Osteoblast (primary cell): Measurements from ENCODE around the gene WHAMM. TPM values are rescaled to one million over a fixed set of nuclear protein-coding genes. Genes with fewer than 3 reads are reported as not detected.
"Not testable (repeated sequence)": the region's sequence is repeated elsewhere in the genome, so short reads cannot be mapped to it uniquely, and the experiment has no call there.

ENCODE experiments used
- DNase-seq: peaks from one replicate; pipeline ENCODE4 v3.0.0; 2011; ENCODE audit warnings: low spot score, mixed read lengths; ENCODE audit not compliant: insufficient read length; ENCODE audit errors: missing footprints
- H2AFZ ChIP-seq: 2 replicates; pipeline ENCODE4 v1.6.0; 2011; ENCODE audit warnings: mild to moderate bottlenecking, low read length
- H3K27ac ChIP-seq: 2 replicates; pipeline ENCODE4 v1.5.1; 2011; ENCODE audit warnings: mild to moderate bottlenecking, low read depth, low read length, moderate library complexity
- H3K27me3 ChIP-seq: 2 replicates; pipeline ENCODE4 v1.6.0; 2012; ENCODE audit warnings: mild to moderate bottlenecking, control low read depth, inconsistent platforms, low read length, moderate library complexity; ENCODE audit not compliant: insufficient read depth
- H3K36me3 ChIP-seq: 2 replicates; pipeline ENCODE4 v1.5.1; 2011; ENCODE audit warnings: mild to moderate bottlenecking, low read length, control low read depth, moderate library complexity; ENCODE audit not compliant: insufficient read depth
- H3K4me1 ChIP-seq: 2 replicates; pipeline ENCODE4 v1.5.1; 2011; ENCODE audit warnings: mild to moderate bottlenecking, low read length, control low read depth, moderate library complexity; ENCODE audit not compliant: insufficient read depth
- H3K4me2 ChIP-seq: 2 replicates; pipeline ENCODE4 v1.6.0; 2011; ENCODE audit warnings: mild to moderate bottlenecking, low read length; ENCODE audit not compliant: insufficient read depth
- H3K4me3 ChIP-seq: fragments of 200-600 bp; sonication (generic); 3 replicates; pipeline ENCODE4 v1.5.1; 2012; ENCODE audit warnings: mild to moderate bottlenecking, low read length, inconsistent platforms; ENCODE audit not compliant: insufficient read depth
- H3K79me2 ChIP-seq: 2 replicates; pipeline ENCODE4 v1.6.0; 2012; ENCODE audit warnings: mild to moderate bottlenecking, low read length, control low read depth, inconsistent platforms; ENCODE audit not compliant: insufficient read depth
- H3K9me3 ChIP-seq: 2 replicates; pipeline ENCODE4 v1.5.1; 2011; ENCODE audit warnings: low read depth, low read length, control low read depth
- H4K20me1 ChIP-seq: 2 replicates; pipeline ENCODE4 v1.6.0; 2012; ENCODE audit warnings: mild to moderate bottlenecking, low read length, control low read depth; ENCODE audit not compliant: insufficient read depth
- total RNA-seq: library from RNA; depleted of rRNA; stranded (reverse); fragments of >200 nt; gene quantifications from 2 replicates; pipeline ENCODE4 v1.2.3, GENCODE V29; 2012
- TF ChIP-seq, protein P1 (sequence below): IDR thresholded peaks from 2 replicates; pipeline ENCODE4 v1.5.1; 2011; ENCODE audit warnings: mild to moderate bottlenecking, low read depth, low read length, moderate library complexity; ENCODE audit errors: extremely low read depth

The WHAMM gene
- total RNA-seq, 1 donor, result 8.3 TPM

DNA sequence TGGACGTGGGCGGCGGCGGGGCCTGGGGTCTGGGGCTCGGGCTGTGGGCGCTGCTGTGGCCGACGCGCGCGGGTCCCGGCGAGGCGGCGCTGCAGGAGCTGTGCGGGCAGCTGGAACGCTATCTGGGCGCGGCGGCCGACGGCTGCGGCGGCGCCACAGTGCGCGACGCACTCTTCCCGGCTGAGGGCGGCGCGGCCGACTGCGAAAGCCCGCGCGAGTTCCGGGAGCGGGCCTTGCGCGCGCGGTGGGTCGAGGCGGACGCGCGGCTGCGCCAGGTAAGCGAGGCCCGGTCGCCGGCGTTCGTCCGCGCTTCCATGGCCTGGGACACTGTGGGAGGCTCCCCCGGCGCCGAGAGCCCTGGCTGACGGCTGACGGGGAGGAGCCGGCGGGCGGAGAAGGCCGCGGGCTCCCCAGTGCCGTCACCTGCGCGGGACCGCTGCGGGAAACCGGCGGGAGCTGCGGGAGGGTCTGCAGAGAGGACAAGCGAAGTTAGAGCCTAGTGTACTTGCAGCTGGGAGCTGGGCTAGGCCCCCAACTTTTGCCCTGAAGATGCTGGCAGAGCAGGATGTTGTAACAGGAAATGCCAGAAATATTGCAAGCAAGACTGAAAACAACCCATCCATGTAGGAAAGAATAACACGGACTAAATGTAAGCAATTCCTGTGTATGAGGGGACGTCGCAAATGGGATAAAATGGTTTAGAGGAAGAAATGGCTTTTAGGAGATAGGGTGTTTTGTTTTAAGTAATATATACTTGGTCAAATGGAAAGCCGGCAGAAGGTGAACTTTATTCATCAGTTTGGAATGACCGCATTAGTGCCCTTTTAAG lies 847 bp downstream of the WHAMM start:
- TF ChIP-seq, protein P1, sequence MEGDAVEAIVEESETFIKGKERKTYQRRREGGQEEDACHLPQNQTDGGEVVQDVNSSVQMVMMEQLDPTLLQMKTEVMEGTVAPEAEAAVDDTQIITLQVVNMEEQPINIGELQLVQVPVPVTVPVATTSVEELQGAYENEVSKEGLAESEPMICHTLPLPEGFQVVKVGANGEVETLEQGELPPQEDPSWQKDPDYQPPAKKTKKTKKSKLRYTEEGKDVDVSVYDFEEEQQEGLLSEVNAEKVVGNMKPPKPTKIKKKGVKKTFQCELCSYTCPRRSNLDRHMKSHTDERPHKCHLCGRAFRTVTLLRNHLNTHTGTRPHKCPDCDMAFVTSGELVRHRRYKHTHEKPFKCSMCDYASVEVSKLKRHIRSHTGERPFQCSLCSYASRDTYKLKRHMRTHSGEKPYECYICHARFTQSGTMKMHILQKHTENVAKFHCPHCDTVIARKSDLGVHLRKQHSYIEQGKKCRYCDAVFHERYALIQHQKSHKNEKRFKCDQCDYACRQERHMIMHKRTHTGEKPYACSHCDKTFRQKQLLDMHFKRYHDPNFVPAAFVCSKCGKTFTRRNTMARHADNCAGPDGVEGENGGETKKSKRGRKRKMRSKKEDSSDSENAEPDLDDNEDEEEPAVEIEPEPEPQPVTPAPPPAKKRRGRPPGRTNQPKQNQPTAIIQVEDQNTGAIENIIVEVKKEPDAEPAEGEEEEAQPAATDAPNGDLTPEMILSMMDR, result no peak
- peak overlapping the region; percentile 83 for H3K4me2 ChIP-seq
- peak overlapping the region; percentile 90 for H3K4me3 ChIP-seq
- no peaks in the 10 kb centered on the region for H3K9me3 ChIP-seq
- DNase-seq, result peak; percentile 74
- H2AFZ ChIP-seq, result peak overlapping the region; percentile 21
- no peaks in the 10 kb centered on the region for H3K27me3 ChIP-seq
- H3K79me2 ChIP-seq, result peaks cover 44% of the 10 kb centered on the region
- H3K36me3 ChIP-seq, result peaks cover 20% of the 10 kb centered on the region
- H4K20me1 ChIP-seq, result peaks cover 3% of the 10 kb centered on the region
- peak overlapping the region; percentile 91 for H3K27ac ChIP-seq
- peaks cover 10% of the 10 kb centered on the region for H3K4me1 ChIP-seq

DNA sequence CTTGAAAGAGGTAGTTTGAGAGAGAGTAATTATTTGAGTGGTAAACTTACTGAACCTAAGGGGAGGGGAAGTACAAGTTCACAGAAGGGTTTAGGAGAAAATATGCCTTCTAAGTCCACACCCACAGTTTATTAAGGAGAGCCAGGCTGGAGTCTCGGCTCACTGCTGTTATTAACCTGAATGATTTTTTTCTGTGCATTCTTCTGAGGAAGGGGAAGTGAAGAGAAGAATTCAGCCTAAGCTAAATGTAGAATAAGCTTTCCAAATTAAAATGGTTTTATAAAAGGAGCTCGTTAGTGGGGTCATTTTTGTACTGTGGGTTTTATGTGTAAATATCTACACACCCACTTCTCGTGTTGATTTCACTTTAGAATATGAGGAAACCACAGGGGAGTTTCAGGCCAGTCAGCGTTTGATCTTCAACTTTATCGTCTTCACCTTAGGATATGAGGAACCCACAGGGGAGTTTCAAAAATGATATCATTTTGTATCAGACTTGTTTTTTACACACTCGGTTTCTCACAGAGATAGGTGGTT lies 1.5 kb downstream of the WHAMM start:
- Histone ChIP-seq H3K36me3 (peaks cover 25% of the 10 kb centered on the region), H3K27ac (peak overlapping the region; percentile 91), H3K4me3 (peak overlapping the region; percentile 90), H3K4me1 (peaks cover 10% of the 10 kb centered on the region), H3K4me2 (peak overlapping the region; percentile 83), H3K9me3 (no peaks in the 10 kb centered on the region), H4K20me1 (peaks cover 4% of the 10 kb centered on the region), H3K79me2 (peaks cover 51% of the 10 kb centered on the region), H2AFZ (peak overlapping the region; percentile 21), H3K27me3 (no peaks in the 10 kb centered on the region)
- TF ChIP-seq, protein P1, result no peak
- no peak for DNase-seq

DNA sequence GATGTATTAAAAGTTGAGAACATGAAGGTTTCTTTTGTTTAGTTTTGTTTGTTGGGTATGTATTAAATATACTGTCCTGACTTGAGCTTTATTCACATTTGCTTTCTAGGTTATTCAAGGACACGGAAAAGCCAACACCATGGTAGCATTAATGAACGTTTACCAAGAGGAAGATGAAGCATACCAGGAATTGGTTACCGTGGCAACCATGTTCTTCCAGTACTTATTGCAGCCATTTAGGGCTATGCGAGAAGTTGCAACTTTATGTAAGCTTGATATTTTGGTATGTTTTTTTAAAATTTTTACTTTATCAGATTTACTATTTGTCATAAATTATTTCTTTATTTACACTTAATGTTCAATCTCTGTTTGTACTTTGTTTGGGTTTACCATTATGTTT lies 3.6 kb downstream of the WHAMM start:
- H3K27ac ChIP-seq, result no peak overlapping the region
- no peaks in the 10 kb centered on the region for H3K27me3 ChIP-seq
- no peak for DNase-seq
- H3K9me3 ChIP-seq, result no peaks in the 10 kb centered on the region
- H3K4me2 ChIP-seq, result no peak overlapping the region
- peaks cover 45% of the 10 kb centered on the region for H3K36me3 ChIP-seq
- H4K20me1 ChIP-seq, result peaks cover 6% of the 10 kb centered on the region
- H3K4me1 ChIP-seq, result peaks cover 10% of the 10 kb centered on the region
- no peak overlapping the region for H2AFZ ChIP-seq
- peaks cover 65% of the 10 kb centered on the region for H3K79me2 ChIP-seq
- H3K4me3 ChIP-seq, result no peak overlapping the region
- TF ChIP-seq, protein P1, result no peak

DNA sequence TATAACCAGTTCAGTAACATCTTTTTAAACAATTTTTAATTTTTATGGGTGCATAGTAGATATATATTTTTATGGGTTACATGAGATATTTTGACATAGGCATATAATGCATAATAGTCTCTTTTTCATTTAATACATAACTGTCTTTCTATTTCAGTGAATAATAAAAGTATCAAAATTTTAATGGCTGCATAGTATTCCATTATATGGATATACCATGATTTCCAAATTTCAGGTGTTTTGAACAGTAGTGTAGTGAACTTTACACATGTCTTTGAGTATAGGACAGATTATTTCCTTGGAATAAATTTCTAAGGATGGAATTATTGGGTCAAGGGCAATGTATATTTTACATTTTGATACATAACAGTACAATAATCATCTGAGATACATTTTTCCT lies 10.7 kb downstream of the WHAMM start:
- Histone ChIP-seq H3K9me3 (no peaks in the 10 kb centered on the region), H3K36me3 (peaks cover 74% of the 10 kb centered on the region), H4K20me1 (peaks cover 5% of the 10 kb centered on the region), H3K27me3 (no peaks in the 10 kb centered on the region), H3K4me3 (no peak overlapping the region), H3K4me2 (no peak overlapping the region), H3K79me2 (peaks cover 27% of the 10 kb centered on the region), H3K27ac (no peak overlapping the region), H2AFZ (no peak overlapping the region), H3K4me1 (peaks cover 7% of the 10 kb centered on the region)
- no peak for DNase-seq
- TF ChIP-seq, protein P1, result no peak

DNA sequence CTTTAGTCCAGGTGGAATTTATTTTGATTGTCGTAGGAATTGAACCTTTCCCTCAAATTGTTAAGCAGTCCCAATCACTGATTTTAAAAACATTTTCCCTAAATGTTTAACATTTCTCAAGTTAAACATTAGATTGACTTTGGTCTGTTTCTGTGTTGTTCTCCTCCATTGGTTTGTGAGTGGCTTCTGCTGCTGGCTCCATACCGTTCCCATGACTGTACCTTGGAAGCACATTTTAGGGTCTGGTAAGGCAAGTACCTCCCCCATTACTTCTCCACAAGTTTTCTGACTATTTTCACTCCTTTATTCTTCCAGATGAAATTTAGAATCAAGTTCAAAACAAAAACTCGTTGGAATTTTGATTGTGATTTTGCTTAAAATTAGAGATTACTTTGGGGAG lies 12.0 kb downstream of the WHAMM start:
- H3K27me3 ChIP-seq, H3K9me3 ChIP-seq, DNase-seq, H3K4me1 ChIP-seq, H3K27ac ChIP-seq, H2AFZ ChIP-seq, H3K4me3 ChIP-seq, H4K20me1 ChIP-seq: not testable (repeated sequence)
- Histone ChIP-seq H3K79me2 (peaks cover 15% of the 10 kb centered on the region), H3K36me3 (peaks cover 77% of the 10 kb centered on the region), H3K4me2 (peak overlapping the region; percentile 2)

DNA sequence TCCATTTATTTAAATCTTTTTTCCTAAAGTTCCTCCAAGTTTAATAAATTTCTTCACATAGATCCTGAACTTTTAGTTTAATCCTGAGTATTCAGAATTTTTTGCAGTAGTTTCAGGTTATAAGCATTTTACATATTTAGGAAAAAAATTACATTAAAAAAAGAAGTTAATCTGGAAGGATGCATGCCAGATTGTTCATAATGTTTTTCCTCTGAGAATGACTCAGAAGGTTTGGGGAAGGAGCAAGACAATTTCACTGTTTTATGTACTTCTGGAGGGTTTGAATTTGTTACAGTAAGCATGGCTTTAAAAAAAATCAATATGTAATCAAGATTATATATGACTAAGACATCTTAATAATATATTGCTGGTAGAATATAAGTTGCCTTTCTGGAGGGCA lies 12.4 kb downstream of the WHAMM start:
- H3K27ac ChIP-seq, H2AFZ ChIP-seq, H3K9me3 ChIP-seq, H4K20me1 ChIP-seq, H3K4me1 ChIP-seq, H3K4me3 ChIP-seq, H3K4me2 ChIP-seq, H3K27me3 ChIP-seq, DNase-seq: not testable (repeated sequence)
- peaks cover 77% of the 10 kb centered on the region for H3K36me3 ChIP-seq
- peaks cover 10% of the 10 kb centered on the region for H3K79me2 ChIP-seq
